Activated effector memory CD4-positive, alpha-beta T cell treated with Interleukin-2 at 50 U/mL for 16 hours (primary cell): ENCODE measurements around the gene ATG16L2.
"Not testable (repeated sequence)": the region's sequence is repeated elsewhere in the genome, so short reads cannot be mapped to it uniquely, and the experiment has no call there.

Experiments
- DNase-seq: peaks from one replicate; pipeline ENCODE4 v3.0.0-alpha.2; 2020

Gene ATG16L2

GRCh38 chr11:72780296-72781062 lies 33.7 kb upstream of the ATG16L2 start:
- DNase-seq, result no peak

DNA sequence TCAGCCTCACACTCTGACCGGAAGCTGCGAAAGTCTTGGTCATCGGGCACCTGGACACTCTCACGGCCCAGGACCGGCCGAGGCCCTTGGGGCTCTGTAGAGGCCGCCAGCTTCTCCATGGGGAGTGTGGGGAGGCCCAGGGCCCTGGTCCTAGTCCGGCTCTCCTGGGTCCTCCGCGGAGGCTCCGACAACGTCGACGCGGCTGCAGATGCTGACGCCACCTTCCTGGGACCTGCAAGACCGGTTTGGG lies 33.2 kb upstream of the ATG16L2 start:
- DNase-seq, result no peak

DNA sequence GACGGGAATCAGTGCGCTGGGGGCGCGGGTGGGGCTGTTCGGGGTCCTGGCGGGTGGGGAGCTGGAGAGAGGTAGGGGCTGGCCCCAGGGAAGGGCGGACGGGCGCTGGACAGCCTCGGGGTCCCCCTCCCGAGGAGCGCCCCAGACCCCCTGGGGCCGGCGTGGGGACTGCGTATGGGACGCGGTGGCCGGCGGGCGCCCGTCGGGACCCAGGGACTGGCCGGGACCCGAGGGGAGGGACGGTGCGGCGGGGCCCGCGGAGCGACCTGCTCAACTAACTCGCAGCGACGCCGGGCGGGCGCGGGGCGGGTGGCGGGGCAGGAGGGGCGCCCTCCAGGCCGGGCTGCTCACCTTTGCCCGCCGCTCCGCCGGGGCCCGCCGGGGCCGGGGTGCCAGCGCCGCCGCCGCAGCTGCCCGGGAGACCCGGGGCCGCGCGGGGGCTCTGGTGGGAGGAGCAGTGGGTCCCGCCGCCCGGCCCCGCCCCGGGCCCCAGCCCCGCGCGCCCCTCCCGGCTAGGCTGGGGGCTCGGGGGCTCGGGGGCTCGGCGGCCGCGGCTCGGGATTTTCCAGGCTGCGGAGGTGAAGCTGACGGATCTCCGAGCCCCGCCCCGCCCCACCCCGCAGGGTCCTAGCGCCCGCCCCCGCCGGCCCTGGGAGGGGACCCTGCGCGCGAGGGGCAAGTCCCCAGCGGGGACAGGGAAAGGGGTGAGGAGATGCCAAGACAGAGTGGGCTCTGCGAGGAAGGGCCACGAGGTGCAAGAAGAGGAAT lies 32.7 kb upstream of the ATG16L2 start:
- DNase-seq, result peak; percentile 39

DNA sequence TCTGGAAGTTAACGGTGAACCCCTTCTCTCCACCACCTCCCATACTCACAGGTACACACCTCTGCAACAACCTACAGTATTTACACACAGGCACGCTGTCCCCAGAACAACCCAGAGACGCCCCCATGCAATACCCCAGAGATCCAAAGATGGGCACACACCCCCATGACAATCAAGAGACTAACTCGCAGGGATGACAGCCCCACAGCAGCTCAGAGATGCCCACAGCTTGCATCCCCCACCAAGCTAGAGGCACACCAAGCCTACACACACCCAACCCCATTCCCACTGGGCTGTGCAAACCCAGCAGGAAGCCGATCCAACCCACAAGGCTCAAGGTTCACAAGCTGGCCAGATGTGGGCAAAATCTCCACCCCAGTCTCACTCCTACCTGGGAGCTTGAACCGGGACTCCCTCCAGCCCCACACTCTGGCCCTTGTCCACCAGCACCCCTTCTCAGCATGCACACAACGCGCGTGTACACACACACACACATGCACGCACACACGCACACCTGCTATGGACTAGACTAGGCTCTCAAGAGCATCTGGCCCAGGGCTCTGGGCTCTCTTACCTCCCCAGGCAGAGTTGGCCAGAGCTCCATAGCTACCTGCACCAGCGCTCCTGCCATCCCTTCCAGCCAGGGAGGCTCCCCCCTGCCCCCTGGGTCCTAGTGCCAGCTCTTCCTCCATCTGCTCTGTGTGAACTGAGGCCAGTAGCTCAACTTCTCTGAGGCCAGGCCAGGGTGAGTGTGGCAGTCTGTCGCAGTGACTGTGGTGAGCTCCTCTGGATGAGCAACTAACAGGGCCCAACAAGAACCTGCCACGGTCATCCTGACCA lies 31.9 kb upstream of the ATG16L2 start:
- no peak for DNase-seq

DNA sequence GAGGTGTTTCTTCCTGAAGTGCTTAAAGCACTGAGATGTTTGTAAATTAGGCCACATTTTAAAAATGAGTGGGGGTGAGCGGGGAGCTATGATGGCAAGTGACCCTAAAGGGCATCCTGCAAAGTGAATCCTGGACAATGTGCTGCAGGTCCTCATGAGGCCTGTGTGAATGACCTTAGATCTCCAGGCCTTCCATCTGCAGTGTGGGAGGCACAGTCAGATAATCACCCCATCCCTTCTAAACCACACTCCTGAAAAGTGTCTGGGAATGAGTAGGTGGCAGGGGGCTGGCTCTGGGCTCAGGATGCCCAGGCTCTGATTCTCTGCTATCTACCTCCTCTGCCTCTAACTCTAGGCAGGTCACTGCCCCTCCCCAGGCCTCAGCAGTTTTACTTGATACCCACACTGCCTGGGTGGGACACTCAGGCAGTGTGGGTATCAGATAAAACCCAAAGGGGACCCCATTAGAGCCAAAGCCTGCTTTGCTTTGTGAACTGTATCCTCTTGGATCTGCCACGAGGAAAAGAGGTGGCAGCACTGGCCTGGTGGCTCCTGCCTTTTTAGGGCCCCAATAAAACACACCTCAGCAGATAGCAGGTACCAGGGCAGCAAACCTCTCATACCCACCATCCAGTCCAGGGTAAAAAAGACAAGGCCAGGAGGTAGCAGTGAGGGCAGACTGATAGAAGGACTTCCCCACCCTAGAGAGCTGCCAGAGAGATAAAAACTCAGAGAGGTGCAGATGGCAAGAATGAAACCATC lies 30.9 kb upstream of the ATG16L2 start:
- no peak for DNase-seq

DNA sequence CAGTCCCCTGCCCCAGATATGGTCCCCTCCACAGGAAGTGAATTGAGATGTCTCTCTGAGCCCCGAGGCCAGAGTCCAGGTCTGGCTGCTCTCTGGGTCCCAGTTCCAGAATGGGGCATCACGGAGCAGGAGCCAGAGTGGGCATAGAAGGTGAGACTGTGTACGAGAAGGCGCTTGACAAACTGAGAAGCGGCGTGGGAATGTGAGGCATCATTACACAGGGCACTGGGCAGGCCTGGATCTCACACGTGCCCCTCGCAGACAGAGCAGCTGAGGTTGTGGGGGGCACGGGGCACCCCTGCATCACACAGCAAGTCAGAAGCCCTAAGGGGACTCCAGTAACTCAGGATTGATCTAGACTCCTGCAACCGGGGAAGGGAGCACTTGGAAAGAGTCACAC lies 29.5 kb upstream of the ATG16L2 start:
- no peak for DNase-seq

- DNase-seq, result no peak
These were observed 27.7 kb upstream of the ATG16L2 start for GRCh38 chr11:72786305-72787215.

DNA sequence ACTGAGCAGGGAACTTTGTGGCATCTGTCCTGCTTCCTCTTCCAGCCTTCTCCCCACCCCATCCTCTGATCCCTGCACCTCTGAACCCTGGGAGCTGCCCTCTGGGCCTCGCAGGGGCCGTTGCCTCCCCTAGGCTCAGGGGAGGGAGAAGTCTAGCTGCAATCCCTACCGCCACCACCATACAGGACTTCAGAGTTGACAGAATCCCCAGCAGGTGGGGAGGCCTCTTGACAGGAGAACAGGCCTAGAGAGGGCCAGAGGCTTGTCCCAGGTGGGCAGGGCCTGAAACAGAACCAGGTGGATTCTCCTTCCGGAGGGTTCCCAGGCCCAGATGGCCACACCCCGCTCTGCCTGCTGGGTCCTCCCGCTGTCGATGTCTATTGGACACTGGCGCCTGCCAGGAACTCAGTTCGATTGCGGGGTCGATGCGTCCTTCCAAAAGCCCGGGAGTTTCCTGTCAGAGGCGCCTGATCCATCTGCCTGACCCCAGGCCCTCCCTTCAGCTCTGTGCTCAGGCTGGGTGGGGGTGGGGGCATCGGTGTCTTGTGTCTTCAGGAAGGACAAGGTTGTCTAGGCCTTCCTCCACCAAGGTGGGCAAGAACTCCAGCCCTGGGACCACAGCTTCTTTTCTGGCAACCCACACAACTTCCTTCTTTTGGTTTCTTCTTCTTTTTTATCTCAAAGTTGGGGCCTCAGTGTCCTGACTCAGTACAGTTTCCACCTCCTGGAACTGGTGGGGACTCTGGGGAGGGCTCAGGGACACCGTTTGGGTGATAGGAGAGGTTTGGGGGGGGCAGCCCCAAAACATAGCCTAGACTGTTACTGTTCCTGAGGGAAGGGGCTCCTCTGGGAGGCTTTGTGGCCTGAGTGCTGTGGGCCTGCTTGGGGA lies 26.8 kb upstream of the ATG16L2 start:
- no peak for DNase-seq

- DNase-seq, result no peak
These were observed 26.0 kb upstream of the ATG16L2 start for GRCh38 chr11:72788241-72788640.

DNA sequence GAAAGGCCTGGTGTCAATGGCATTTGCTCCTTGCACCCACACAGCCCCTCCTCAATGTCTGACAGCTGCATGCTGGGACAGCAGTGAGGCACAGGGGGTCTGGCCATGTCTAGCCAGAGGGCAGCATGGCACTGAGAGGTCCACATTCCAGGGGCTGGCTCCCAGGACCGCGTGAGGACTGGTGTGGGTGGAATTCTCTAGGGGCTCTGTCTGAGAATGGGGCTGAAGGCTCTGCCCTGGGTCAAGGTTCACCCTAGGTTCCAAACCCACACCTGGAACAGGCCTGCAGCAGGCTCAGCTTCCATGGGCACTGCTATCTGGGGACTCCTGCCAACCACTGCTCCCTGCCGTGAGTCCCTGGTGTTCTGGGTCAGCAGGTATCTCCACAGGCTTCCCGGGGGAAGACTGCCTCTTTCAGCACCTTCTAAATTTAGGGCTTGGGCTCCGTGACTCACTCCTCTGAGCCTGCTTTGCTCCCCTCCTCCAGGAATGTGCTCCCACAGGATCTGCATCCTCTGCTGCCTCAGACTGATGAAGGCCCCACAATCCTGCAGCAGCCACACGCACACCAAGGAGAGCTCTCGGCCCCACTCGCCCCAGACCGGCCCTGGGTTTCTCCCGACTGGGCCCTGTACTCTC lies 24.6 kb upstream of the ATG16L2 start:
- DNase-seq, result no peak

GRCh38 chr11:72791228-72791627 lies 23.0 kb upstream of the ATG16L2 start:
- DNase-seq, result not testable (repeated sequence)

DNA sequence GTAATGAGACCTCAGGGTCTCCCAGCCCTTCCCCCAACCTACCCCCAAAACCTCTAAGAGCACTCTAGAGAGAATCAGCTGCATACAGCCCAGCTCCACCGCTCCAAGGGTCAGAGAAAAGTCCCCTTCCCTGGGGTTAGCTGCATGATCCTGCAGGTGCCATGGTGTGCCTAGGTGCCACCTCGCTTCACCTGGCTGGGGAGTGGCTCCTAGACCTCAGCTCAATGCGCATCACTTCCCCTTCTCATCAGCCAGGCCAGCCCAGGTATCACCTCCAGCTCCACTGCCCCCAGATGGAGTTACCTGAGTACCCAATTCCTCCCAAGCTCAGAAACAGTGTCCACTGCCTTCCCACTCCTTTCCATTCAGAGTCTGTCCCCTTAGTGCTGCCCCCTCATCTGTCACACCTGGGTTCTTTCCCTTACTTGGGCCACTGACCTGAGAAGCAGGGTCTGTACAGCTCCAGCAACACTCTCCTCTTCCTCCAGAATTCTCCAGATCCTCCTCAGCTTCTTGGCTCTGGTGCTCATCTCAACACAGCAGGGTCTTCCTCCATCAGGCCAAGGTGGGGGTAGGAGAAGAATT lies 21.7 kb upstream of the ATG16L2 start:
- DNase-seq, result no peak

DNA sequence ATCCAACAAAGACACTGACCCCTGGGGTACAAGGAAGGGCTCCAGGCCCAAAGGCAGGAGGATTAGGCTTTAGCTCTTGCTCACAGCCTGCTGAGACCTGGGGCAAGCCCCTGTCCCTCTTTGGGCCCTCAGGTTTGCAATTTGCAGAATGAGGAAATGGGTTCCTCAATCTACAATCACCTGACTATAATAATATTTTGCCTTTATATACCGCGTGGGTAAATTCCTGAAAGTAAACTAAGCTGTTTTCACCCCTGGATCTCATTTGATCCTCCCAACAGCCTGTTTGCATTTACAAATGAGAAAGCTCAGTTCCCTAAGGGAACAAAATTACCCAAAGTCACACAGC lies 21.2 kb upstream of the ATG16L2 start:
- DNase-seq, result no peak

DNA sequence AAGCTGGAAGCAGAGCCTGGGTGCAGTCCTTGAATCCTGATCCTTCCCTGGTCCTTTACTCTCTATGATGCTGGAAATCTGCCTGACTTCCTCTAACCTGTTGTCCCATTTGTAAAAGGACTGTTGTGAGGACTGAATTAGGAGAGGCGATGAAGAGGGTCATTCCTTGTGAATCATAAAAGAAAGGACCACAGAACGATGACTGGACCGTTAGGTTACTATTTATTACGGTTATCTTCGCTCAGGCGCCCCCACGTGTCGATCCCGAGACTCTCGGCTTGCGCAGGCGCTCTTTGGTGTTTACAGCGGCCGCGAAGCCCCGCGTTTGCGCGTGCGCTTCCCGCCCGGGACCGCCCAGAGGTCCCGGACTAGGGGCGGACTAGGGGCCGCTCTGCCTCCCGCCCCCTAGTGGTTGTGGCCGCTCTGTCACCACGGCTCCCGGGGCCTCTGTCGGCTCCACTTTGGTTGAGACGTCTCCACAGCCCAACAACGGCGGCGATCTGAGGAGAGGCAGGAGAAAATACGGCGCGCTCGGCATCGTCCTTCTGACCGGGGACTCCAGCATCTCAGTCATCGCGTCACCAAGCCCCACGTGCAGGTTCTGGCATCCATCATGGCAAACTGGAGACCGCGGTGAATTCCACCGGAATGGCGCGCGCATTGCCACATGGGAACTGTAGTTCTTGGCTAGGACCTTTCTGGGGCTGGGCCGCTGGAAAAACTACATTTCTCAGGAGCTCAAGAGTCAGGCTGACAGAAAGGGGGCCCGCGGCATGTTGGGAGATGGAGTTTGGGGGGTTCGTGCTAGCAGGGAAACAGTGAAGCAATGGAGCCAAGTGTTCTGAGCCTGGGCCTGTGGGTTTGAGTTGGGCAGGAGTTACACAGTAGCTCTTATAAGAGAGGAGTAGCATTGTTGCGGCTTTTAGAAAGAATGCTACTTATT lies 20.5 kb upstream of the ATG16L2 start, which contains the start of gene STARD10:
Gene STARD10, minus strand, starts transcription at position 623 of the 943 bp plus-strand sequence. CDS start 12,866 bp downstream, outside the sequence.
- peak; percentile 91 for DNase-seq

DNA sequence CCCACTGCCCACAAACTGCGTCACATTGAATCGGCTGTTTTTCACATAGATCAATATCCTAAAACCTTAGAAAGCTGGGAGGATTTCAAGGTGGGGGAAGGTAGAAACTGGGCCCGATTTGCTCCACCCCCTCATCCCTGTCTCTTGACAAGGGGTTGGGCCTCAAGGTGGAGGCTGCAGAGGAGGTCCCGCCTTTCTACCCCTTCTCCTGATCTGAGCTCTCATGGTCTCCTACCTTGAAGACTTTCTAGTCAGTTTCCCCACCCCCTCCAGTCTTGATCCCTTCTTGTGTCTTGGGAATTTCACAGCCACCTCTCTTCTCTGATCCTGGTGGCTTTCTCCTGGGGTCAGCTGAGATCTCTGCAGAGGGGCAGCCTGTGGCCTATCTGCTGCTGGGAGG lies 15.8 kb upstream of the ATG16L2 start:
- DNase-seq, result no peak

DNA sequence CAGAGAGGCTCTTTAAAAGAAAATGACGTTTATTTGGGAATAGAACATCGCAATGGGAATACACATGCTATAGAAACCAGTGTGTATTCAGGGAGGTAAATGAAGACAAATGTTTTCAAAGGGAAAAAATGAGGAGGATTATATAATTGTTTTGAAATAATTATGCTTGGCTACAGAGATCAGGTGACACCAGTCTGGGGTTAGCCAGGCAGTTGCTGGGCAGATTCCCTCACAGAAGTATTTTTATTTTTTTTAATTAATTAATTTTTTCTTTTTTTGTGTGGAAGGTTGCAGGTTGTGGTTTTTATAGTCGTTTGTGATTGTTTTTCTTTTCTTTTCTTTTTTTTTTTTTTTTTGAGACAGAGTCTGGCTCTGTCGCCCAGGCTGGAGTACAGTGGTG lies 14.8 kb upstream of the ATG16L2 start:
- DNase-seq, result no peak

DNA sequence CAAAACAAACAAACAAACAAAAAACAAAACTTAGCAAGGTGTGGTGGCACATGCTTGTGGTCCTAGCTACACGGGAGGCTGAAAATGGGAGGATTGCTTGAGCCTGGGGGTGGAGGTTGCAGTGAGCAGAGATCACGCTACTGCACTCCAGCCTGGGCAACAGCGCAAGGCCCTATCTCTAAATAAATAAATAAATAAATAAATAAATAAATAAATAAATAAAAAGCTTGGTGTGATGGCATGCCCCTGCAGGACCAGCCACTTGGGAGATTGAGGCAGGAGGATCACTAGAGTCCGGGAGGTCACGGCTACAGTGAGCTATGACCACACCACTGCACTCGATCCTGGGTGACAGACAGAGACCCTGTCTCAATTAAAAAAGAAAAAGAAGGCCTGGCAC lies 11.4 kb upstream of the ATG16L2 start:
- DNase-seq, result no peak

GRCh38 chr11:72805216-72805615 lies 9.0 kb upstream of the ATG16L2 start:
- no peak for DNase-seq

GRCh38 chr11:72806378-72806777 lies 7.8 kb upstream of the ATG16L2 start:
- not testable (repeated sequence) for DNase-seq
